Left lobe of liver (tissue), 2 donors: ENCODE data around the gene EIF3B. TPM values are rescaled to one million over a fixed set of nuclear protein-coding genes. Genes with fewer than 3 reads are reported as not detected.
"Not testable (repeated sequence)": the region's sequence is repeated elsewhere in the genome, so short reads cannot be mapped to it uniquely, and the experiment has no call there.

Source experiments
- ATAC-seq: fragments of 200-7000 bp; cut with Tn5 transposase; one replicate; pipeline ENCODE4 v1.9.1; 2020; ENCODE audit warnings: mild to moderate bottlenecking, moderate library complexity
- DNase-seq: peaks from one replicate; pipeline ENCODE4 v3.0.0-alpha.2; 2020; ENCODE audit warnings: low spot score
- total RNA-seq: library from RNA; stranded (reverse); gene quantifications from one replicate; pipeline ENCODE4 v1.2.1, GENCODE V29; 2021
- donor health status: DM: no; HTN: no; CAD: no; lungs with moderate emphysema.
- donor health status: DM: no; HTN: yes; CAD: no.

Gene EIF3B
- total RNA-seq, 1 donor from 2014 or later, result 62.6 TPM

GRCh38 chr7:2376351-2377154 is 21.9 kb downstream of the EIF3B start:
- DNase-seq (peak; percentile 86), ATAC-seq (peak; percentile 71)

GRCh38 chr7:2377492-2377891 is 22.9 kb downstream of the EIF3B start:
- not testable (repeated sequence) for DNase-seq, ATAC-seq

GRCh38 chr7:2378125-2378524 is 23.5 kb downstream of the EIF3B start:
- not testable (repeated sequence) for DNase-seq, ATAC-seq

- no peak for ATAC-seq
- no peak for DNase-seq
Observed at GRCh38 chr7:2379161-2379560, 24.5 kb downstream of the EIF3B start.

- DNase-seq (no peak), ATAC-seq (no peak)
Observed at GRCh38 chr7:2379821-2380450, 25.3 kb downstream of the EIF3B start.

GRCh38 chr7:2380461-2380860 is 25.8 kb downstream of the EIF3B start:
- ATAC-seq (no peak), DNase-seq (no peak)

GRCh38 chr7:2381227-2381626 is 26.6 kb downstream of the EIF3B start:
- ATAC-seq, result no peak
- DNase-seq, result no peak

GRCh38 chr7:2381881-2382509 is 27.4 kb downstream of the EIF3B start:
- DNase-seq (no peak), ATAC-seq (no peak)

- no peak for ATAC-seq
- no peak for DNase-seq
Observed at GRCh38 chr7:2383543-2384274, 29.1 kb downstream of the EIF3B start.

GRCh38 chr7:2384354-2385243 is 30.0 kb downstream of the EIF3B start:
- DNase-seq (no peak), ATAC-seq (no peak)

- not testable (repeated sequence) for ATAC-seq, DNase-seq
Observed at GRCh38 chr7:2386122-2386521, 31.5 kb downstream of the EIF3B start.

- no peak for DNase-seq
- ATAC-seq, result no peak
Observed at GRCh38 chr7:2386964-2387669, 32.5 kb downstream of the EIF3B start.

GRCh38 chr7:2387897-2388636 is 33.4 kb downstream of the EIF3B start:
- DNase-seq, result no peak
- peak; percentile 70 for ATAC-seq

- no peak for ATAC-seq
- no peak for DNase-seq
Observed at GRCh38 chr7:2388637-2388954, 34.0 kb downstream of the EIF3B start.

GRCh38 chr7:2390020-2390816 is 35.6 kb downstream of the EIF3B start:
- not testable (repeated sequence) for DNase-seq
- ATAC-seq, result peak; percentile 19

- ATAC-seq, result no peak
- no peak for DNase-seq
Observed at GRCh38 chr7:2393706-2394105, 39.1 kb downstream of the EIF3B start.

- no peak for ATAC-seq
Observed at GRCh38 chr7:2394566-2395082, 40.0 kb downstream of the EIF3B start.

GRCh38 chr7:2398506-2398905 is 43.9 kb downstream of the EIF3B start:
- ATAC-seq, result no peak
- no peak for DNase-seq

More at GRCh38 chr7:2394566-2395082, 40.0 kb downstream of the EIF3B start:
- DNase-seq, result no peak
